Mesodermal cell (in vitro differentiated cells): Measurements from ENCODE around the gene POU2AF3. TPM values are rescaled to one million over a fixed set of nuclear protein-coding genes. Genes with fewer than 3 reads are reported as not detected.
A peak's percentile ranks its signal among the peaks of the same experiment; 100 is the strongest.
"Not testable (repeated sequence)": the region's sequence is repeated elsewhere in the genome, so short reads cannot be mapped to it uniquely, and the experiment has no call there.

ENCODE experiments used
- H3K27ac ChIP-seq: 2 replicates; pipeline ENCODE4 v1.7.0; 2013; ENCODE audit warnings: mild to moderate bottlenecking, low read depth, low read length, moderate library complexity; ENCODE audit not compliant: severe bottlenecking
- H3K36me3 ChIP-seq: 2 replicates; pipeline ENCODE4 v1.7.1; 2013; ENCODE audit warnings: mild to moderate bottlenecking, low read length, moderate library complexity; ENCODE audit not compliant: control insufficient read depth, insufficient read depth
- H3K4me1 ChIP-seq: one replicate; pipeline ENCODE4 v1.7.1; 2013; ENCODE audit warnings: mild to moderate bottlenecking, low read length; ENCODE audit not compliant: insufficient read depth, control insufficient read depth, poor library complexity, severe bottlenecking
- H3K4me3 ChIP-seq: 2 replicates; pipeline ENCODE4 v1.7.0; 2013; ENCODE audit warnings: low read length, control low read depth, mild to moderate bottlenecking; ENCODE audit not compliant: insufficient read depth, poor library complexity, severe bottlenecking; ENCODE audit errors: extremely low read depth
- H3K9me3 ChIP-seq: 2 replicates; pipeline ENCODE4 v1.7.1; 2013; ENCODE audit warnings: mild to moderate bottlenecking, low read length, moderate library complexity; ENCODE audit not compliant: control insufficient read depth
- WGBS, 2 experiments: methylation state at CpG; one replicate each; pipeline ENCODE4 v1.1.5; 2013; ENCODE audit warnings: missing lambda C conversion rate in 2 of 2; ENCODE audit not compliant: insufficient coverage in 2 of 2; 5-methylcytosine and 5-hydroxymethylcytosine counted together
- polyA plus RNA-seq, 2 experiments: library from polyadenylated mRNA; stranded (reverse); fragments of 50-300 nt; gene quantifications; one replicate each; pipeline ENCODE4 v1.2.3, GENCODE V29; 2013

The POU2AF3 gene
- polyA plus RNA-seq (2013, experiment 1 of 2), result 1.1 TPM
- polyA plus RNA-seq (2013, experiment 2 of 2), result 0.71 TPM

DNA sequence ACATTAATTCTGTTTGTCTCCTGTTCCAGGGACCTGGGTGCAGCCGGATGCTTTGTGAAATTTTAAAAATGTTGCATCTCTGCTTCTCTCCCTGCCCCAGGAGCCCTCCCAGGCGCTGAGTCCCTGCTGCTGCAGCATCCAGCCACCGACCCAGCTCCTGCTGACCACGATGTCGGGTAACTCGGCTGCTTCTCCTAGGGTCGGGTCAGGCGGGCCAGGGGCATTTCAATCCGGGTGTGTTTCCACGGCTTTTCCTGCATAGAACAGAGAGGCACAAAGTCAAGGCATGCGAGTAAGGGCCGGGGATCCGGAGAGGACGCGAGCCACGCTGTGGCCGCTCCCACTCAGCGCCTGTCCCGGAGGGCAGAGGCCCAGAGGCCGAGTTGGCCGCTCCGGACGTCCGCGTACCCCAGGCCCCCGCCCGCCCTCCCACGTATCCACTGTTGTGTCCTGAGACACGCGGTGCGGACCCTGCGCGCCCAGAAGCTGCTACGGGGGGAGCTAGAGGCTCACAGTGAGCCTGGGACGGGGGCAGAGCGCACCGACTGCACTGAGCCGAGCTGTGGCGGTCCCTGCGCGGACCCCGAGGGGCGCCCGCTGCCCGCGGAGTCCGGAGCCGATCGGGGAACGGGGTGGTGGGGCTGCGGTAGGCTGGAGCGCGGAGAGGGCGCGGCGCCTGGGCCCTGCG, at the start of gene POU2AF3:
TSS of gene POU2AF3 (plus strand) at position 134 of the 688 bp plus-strand sequence. CDS start at position 170, 36 bp downstream.
- 9 to 12% methylated on average over 23 to 45 of the region's 57 CpGs for WGBS, 2 experiments
- H3K27ac ChIP-seq, result no peak within 1 kb of the TSS
- no peaks in the 10 kb centered on the region for H3K9me3 ChIP-seq
- H3K4me3 ChIP-seq, result peak within 1 kb of the TSS; percentile 55
- H3K4me1 ChIP-seq, result peaks cover 4% of the 10 kb centered on the region
- H3K36me3 ChIP-seq, result no peaks in the 10 kb centered on the region

DNA sequence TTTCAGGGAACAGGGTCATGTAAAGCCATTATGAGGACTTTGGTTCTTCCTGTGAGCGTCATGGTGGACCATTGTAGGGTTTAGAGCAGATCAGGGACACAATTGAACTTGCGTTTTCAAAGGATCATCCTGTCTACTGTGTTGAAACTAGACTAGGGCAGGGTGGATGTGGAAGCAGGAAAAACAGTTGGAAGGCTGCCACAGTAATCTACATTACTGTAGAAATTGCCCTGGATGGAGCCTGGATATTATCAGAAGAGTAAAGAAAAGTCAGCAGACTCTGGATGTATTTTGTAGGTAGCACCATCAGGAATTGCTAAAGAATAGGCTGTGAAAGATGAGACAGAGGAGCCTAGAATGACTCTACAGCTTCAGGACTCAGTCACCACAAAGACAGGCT, 47.4 kb upstream of the POU2AF3 start:
- Histone ChIP-seq H3K9me3 (no peaks in the 10 kb centered on the region), H3K4me3 (no peak overlapping the region), H3K36me3 (no peaks in the 10 kb centered on the region), H3K27ac (no peak overlapping the region), H3K4me1 (no peaks in the 10 kb centered on the region)
- WGBS, 2 experiments, result 83 to 89% methylated on average over 2 of the region's 2 CpGs

GRCh38 chr11:111253131-111253530, 45.2 kb upstream of the POU2AF3 start:
- WGBS, 2 experiments, result 88 to 100% methylated on average over 1 of the region's 1 CpG
- Histone ChIP-seq H3K4me1 (no peaks in the 10 kb centered on the region), H3K36me3 (no peaks in the 10 kb centered on the region), H3K4me3 (no peak overlapping the region), H3K27ac (no peak overlapping the region), H3K9me3 (no peaks in the 10 kb centered on the region)

GRCh38 chr11:111253630-111254029, 44.7 kb upstream of the POU2AF3 start:
- H3K4me3 ChIP-seq, result no peak overlapping the region
- WGBS, 2 experiments, result 80 to 91% methylated on average over 3 to 5 of the region's 5 CpGs
- no peak overlapping the region for H3K27ac ChIP-seq
- H3K9me3 ChIP-seq, result no peaks in the 10 kb centered on the region
- H3K4me1 ChIP-seq, result no peaks in the 10 kb centered on the region
- H3K36me3 ChIP-seq, result no peaks in the 10 kb centered on the region

GRCh38 chr11:111258046-111258445, 40.3 kb upstream of the POU2AF3 start:
- H3K27ac ChIP-seq, result no peak overlapping the region
- H3K9me3 ChIP-seq, result no peaks in the 10 kb centered on the region
- 83 to 100% methylated on average over 2 of the region's 4 CpGs for WGBS, 2 experiments
- H3K4me3 ChIP-seq, result no peak overlapping the region
- H3K4me1 ChIP-seq, result no peaks in the 10 kb centered on the region
- H3K36me3 ChIP-seq, result no peaks in the 10 kb centered on the region

DNA sequence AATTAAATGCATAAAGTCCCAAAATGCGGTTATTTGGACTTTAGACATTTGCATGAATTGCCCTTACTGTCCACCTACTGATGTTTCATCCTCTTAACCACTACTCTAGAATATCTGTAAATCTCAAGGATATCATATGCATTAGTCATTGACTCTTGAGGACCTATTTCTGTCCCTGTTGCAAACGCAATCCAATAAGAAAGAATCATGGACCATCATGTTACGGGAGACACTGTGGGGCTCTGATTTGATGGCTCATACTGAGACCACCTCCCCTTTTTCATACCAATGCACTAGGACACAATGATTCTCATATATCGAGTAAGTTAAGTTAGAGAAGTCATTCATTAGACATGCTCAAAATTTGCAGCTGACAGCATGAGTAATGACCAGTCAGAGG, 38.5 kb upstream of the POU2AF3 start:
- Histone ChIP-seq H3K36me3 (no peaks in the 10 kb centered on the region), H3K9me3 (no peaks in the 10 kb centered on the region), H3K4me3 (no peak overlapping the region), H3K27ac (no peak overlapping the region), H3K4me1 (no peaks in the 10 kb centered on the region)
- WGBS, 2 experiments, result 82 to 85% methylated on average over 3 of the region's 4 CpGs

DNA sequence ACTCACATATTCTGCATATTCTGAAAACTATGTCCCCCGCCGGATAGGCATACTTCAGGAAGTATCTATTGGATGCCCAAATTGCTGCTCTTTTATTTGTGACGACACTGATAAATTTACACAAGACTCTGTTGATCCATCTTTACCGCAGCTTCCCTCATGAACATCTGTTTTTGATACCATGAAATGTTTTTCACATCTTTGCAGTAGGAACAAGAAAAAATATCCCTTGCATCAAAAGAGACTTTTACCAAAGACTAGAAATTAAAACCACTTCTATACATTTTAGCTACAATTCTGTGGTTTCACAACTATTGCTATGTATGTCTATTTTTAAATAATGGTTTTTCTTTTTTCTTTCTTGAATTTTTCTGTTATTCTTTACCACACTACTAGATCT, 37.5 kb upstream of the POU2AF3 start:
- 88 to 91% methylated on average over 4 of the region's 4 CpGs for WGBS, 2 experiments
- Histone ChIP-seq H3K27ac (no peak overlapping the region), H3K9me3 (no peaks in the 10 kb centered on the region), H3K4me3 (no peak overlapping the region), H3K36me3 (no peaks in the 10 kb centered on the region), H3K4me1 (no peaks in the 10 kb centered on the region)

DNA sequence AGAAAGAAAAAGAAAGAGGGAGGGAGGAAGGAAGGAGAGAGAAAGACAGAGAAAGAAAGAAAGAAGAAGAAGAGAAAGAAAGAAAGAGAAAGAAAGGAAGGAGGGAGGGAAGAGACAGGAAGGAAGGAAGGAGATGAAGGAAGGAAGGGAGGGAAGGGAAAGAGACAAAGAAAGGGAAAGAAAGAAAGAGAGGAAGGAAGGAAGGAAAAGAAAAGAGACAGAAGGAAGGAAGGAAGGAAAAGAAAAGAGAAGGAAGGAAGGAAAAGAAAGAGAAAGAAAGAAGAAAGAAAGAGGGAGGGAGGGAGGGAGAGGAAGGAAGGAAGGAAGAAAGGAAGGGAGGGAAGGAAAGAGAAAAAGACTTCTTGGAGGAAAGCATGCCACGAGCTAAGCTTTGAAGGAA, 33.7 kb upstream of the POU2AF3 start:
- WGBS, 2 experiments, result 84 to 89% methylated on average over 1 of the region's 1 CpG
- no peak overlapping the region for H3K27ac ChIP-seq
- no peaks in the 10 kb centered on the region for H3K4me1 ChIP-seq
- no peaks in the 10 kb centered on the region for H3K36me3 ChIP-seq
- H3K9me3 ChIP-seq, result no peaks in the 10 kb centered on the region
- no peak overlapping the region for H3K4me3 ChIP-seq

GRCh38 chr11:111265421-111265820, 32.9 kb upstream of the POU2AF3 start:
- Histone ChIP-seq H3K9me3 (no peaks in the 10 kb centered on the region), H3K4me1 (no peaks in the 10 kb centered on the region), H3K4me3 (no peak overlapping the region), H3K36me3 (no peaks in the 10 kb centered on the region), H3K27ac (no peak overlapping the region)
- 100% methylated on average over 1 to 2 of the region's 2 CpGs for WGBS, 2 experiments

GRCh38 chr11:111268303-111268702, 30.0 kb upstream of the POU2AF3 start:
- not testable (repeated sequence) for H3K4me3 ChIP-seq, H3K9me3 ChIP-seq, H3K4me1 ChIP-seq, H3K27ac ChIP-seq, H3K36me3 ChIP-seq
- no CpG with 5 or more reads among the region's 4 CpGs for WGBS, 2 experiments

DNA sequence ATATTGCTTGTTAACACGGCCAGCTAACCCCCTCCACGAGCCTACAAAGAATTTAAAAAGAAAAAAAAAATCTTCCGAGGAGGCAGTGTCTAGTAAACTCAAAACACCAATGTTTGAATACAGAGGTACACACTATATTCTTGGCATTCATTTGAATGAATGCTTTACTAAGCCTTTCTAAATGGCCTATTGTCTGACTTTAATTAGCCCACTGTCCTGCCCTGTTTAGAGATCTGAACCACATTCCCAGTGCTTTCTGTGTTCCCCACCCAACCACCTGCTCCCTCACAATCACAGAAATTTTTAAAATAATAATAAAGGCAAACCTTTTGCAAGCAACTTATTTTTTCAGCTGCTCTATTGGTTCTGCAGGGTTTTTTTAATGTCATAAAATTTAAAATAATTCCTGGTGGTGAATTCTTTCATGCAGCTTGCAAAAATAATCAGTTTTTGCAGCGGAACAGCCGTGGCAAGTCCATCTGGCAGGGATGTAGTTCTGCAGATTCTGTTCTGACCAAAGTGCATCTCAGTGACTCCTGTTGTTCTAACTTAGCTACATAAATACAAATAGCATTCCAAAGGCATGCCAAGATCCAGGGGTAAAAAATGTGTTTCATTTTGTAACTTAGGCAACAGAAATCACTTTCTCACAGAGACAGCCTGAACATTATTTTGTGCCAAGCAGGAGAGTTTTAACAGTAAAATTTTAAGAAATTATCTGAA, 29.0 kb upstream of the POU2AF3 start:
- Histone ChIP-seq H3K9me3 (no peaks in the 10 kb centered on the region), H3K4me1 (no peaks in the 10 kb centered on the region), H3K36me3 (no peaks in the 10 kb centered on the region), H3K27ac (no peak overlapping the region), H3K4me3 (no peak overlapping the region)
- 76 to 82% methylated on average over 3 to 4 of the region's 5 CpGs for WGBS, 2 experiments
